Activated CD8-positive, alpha-beta memory T cell treated with anti-CD3 and anti-CD28 coated beads, Interleukin-2, amount 50 U/mL, for 4 hours (primary cell): ENCODE data around the gene GPR6.

Experiments
- DNase-seq: peaks from one replicate; pipeline ENCODE4 v3.0.0-alpha.2; 2020

Gene GPR6, protein sequence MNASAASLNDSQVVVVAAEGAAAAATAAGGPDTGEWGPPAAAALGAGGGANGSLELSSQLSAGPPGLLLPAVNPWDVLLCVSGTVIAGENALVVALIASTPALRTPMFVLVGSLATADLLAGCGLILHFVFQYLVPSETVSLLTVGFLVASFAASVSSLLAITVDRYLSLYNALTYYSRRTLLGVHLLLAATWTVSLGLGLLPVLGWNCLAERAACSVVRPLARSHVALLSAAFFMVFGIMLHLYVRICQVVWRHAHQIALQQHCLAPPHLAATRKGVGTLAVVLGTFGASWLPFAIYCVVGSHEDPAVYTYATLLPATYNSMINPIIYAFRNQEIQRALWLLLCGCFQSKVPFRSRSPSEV

DNA sequence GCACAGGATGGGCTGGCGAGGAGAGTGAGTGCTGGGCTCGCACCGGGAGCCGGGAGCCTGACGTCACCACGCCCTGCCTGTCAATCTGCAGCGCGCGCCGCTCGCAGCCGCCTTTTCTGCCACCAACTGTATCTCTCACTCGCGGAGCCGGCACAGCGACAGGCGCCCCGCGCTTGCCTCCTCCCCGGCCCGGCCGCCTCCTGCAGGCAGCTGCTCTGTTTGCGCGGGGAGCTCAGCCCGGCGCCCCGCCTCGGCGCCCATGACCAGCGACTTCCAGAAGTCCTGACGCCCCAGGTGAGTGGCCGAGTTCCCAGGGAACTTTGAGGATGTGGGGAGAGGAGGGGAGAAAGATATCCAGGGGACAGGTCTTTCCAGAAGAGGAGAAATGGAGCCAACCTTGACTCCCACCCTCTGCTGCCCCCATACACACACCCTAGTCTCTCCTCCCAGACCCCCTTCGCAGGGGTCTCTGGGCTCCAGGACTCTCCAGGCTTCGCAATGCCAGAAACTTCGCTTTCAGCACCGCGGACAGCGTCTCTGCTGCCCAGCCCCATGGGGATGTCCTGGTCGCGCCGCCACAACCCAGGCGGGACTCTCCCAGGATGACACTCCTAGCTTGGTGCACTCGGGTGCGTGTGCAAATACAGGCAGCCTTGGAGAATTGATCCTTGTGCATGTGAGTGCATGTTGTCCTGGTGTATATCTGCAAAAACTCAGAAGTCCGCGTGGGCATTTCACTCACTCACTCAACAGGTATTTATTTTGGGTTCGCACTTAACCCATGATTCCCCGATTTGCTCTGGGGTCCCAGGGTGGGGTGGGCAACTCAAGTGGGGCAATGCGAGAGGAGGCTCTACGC, at the start of gene GPR6:
Gene GPR6, plus strand, starts transcription at position 138 of the 859 bp plus-strand sequence. CDS start 802 bp downstream, outside the sequence.
- DNase-seq, result peak; percentile 21

DNA sequence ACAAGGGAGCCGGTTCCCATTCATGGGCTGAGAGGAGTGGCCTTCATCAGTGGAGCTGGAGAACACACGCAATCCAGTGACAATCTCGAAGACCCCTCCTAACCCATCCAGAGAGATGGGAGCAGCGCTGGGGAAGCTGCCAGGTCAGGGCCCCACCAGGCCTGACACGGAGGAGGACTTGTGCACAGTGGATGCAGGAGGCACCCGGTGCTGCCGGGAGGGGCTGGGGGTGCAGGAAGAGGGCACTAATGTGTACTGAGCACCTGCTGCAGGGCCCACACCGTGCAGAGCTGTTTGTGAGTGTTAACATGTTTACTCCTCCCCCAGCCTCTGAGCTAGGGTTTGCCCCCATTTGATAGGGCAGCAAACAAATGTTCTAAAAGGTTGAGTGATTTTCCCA, 43.8 kb upstream of the GPR6 start:
- no peak for DNase-seq

DNA sequence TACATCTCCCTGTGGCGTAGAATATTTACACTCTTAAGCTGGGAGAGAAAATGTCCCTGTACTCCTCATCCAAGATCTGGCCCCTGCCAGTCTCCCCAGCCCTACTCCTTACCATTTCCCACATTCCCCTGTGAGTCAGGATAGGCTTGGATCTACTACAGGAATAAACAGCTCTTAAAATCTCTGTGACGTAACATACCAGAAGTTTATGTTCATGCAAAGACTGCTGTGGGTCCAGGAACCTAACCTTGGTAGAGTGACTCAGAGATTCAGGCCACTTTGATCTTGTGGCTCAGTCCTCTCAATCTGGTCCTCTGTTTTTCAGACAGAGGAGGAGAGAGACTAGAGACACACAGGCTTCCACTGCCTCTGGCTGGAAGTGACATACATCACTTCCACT, 38.5 kb upstream of the GPR6 start:
- no peak for DNase-seq

DNA sequence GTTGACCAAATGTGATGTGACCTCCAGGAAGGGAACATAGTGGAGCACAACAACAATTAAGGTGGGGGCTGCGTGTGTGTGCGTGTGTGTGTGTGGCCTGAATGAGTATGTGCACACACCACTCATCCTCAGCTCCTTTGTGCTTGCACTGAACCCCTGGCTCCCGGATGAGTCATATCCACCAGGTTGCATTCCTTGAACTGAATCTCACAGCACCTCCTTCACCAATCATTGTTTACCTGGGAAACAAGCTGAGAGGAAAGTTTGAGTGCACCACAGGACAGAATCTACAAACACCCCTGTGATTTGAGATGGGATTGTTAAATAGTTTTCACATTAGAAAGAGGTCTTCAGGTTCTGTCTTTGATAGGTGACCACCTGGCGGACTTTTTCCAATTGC, 33.7 kb upstream of the GPR6 start:
- no peak for DNase-seq

DNA sequence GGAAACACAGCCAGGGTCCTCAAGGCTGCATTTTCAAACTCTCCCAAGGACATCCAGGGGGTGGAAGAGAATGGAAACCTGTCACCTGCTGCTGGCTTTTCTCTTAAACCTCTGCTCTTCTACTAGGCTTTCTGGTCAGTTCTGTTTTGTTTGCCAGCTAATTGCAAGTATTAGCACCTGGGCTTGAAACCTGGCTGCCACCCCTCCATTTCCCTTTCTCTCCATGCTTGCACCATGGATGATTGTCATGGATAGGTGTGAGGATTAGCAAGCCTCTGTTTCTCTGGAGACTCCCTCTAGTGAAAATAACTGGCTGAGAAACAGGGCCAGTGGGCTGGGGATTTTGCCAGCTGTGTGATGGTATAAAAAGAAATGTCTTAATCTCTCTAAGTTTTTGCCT, 33.0 kb upstream of the GPR6 start:
- no peak for DNase-seq

DNA sequence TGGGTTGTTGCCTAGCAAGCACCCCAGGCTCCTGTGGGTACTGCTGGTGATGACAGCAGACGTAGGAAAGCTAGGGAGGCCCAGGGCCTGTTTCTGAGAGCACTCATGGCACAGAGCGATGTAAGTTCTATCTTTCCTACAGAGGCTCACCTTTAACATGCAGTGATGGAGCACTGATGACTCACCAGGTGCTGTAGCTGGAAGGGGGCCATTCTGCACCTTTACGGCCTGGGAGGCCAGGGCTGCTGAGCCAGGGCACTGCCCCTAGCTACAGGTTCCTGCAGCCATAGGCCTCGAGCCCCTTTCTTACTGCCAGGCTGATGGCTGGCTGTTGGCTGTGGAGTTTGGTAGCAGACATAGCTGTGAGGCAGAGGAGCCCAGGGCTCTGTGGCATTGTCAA, 31.1 kb upstream of the GPR6 start:
- DNase-seq, result no peak

DNA sequence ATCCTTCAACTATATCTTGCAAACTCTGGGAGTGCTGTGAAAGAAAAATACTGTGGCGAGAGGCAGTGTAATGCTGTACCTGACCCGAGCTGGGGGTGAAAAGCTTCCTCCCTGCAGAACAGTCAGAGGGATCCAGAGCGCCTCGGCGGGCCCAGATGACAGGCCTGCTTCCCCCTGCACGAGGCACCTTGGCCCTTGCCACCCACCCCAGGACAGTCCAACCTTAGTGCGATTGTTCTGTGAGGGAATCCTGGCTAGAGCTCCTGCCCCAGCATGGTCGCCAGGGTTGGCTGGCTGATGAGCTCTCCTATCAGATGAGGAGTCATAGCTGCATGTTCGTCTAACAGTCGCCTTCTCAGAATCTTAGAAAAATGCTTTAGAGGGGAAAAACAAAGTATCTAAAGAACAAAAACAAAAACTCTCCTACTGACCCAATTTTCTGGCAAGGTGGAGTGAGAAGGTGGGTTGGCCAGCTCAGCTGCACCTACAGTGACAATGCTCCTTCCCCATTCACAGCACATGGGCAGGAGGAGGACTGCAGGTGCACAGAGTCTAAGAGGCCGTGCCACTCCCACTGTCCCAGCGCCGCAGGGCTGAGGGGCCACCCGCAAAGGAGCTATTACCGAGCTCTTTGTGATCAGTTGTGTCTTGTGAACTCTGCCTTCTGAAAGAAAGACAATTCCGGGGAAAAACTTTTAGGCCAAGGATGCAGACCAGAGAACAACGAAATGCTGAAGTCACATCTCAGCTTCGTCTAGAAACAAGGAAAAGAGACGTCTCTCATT, 28.6 kb upstream of the GPR6 start:
- no peak for DNase-seq

DNA sequence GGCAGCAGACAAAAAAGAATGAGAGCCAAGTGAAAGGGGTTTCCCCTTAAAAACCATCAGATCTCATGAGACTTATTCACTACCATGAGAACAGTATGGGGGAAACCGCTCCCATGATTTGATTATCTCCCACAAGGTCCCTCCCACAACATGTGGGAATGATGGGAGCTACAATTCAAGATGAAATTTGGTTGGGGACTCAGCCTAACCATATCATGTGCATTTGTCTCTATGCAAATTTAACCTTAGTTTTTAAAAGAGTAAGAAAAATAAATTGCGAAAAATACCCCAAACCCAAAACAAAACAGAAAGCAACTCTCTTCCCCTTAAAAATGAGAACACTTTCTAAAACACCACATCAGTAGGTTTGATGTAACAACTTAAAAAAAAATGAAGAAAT, 22.6 kb upstream of the GPR6 start:
- DNase-seq, result no peak

DNA sequence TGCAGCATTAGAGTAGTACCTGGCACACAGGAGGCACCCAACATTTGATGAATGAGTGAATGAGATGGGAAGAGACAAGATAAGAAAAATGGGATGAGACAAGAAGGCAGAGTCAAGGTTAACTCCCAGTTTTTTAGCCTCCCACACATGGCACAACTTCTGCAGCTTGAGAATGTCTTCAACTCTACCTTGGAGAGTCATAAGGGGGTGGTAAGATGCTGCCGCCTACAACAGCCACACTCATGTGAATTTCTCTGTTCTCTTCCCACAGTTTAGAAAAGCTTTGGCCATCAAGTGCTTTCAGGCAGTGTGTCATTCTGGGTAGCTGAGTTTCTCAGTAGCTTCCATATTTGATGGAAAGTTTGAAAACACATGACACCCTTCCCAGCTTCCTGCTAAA, 19.5 kb upstream of the GPR6 start:
- DNase-seq, result no peak

DNA sequence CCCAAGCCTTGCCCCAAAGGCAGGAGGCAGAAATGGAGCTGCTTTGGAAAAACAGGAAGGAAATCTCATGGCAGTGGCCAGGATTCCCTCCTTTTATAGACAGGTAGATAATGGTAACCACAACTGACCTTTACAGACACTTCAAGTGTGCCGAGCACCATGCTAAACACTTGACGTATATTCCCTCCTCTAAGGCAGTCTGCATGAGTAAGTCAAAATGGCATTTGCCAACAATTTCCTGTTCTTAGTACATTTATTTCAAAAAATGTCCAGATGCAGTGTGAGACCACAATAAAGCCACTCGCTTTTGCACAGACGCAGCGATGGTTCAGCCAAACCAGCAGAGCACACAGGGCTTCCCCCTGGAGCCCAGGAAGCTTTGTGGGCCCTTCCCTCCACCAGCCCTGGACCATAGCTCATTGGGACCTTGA, 16.5 kb upstream of the GPR6 start:
- no peak for DNase-seq

DNA sequence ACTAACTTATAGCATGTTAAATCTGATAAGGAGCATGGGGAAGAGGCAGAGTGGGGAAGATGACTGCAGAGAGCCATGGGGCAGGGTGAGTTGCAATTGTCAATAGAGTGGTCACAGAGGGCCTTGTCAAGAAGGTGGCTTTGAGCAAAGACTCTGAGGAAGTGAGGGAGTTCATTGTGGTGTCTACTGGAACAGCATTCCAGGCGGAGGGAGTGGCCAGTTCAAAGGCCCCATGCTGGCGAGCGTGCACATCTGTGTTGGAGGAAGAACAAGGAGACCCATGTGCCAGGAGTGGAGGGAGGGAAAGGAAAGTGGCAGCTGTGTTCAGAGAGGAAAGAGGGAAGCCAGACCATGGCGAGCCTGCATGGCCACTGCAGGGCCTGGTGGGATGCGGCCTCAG, 15.8 kb upstream of the GPR6 start:
- DNase-seq, result no peak

DNA sequence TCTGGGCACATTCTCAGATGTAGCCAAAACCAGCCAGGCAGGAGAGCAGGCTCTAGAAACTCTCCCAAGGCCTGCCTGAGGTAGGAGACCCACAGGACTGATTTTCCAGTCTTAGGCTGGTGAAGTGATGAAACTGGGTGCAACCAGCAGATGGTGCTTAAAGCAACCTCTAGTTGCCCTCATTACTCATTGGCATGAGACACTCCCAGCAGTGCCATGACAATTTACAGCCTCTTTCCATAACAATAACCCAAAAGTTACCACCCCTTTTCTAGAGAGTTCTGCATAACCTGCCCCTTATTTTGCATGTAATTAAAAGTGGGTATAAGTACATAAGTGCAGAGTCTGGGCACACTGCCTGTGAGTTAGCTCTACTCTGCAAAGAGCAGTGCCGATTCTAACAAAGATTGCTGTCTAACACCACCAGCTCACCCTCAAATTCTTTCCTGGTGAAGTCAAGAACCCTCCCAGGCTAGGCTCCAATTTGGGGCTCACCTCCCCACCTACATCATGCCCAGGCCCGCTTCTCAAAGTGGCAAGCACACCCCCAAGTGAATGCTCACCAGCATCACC, 14.4 kb upstream of the GPR6 start:
- no peak for DNase-seq

DNA sequence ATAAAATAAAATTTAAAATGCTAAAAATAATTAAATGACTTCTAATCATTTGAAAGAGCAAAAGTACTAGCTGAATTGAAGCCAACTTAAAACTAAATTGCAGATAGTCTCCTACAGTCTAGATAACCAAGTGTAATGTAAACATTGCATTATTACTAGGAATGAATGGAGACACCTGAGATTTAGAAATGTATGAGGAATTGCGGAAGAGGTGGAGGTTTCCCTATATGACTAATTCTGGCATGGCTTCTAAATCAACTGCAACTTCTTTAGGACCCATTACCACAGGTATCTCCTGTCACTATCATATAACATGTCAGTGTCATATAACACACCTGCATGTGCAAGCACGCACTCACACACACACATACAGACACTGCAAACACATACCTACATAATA, 13.2 kb upstream of the GPR6 start:
- no peak for DNase-seq

DNA sequence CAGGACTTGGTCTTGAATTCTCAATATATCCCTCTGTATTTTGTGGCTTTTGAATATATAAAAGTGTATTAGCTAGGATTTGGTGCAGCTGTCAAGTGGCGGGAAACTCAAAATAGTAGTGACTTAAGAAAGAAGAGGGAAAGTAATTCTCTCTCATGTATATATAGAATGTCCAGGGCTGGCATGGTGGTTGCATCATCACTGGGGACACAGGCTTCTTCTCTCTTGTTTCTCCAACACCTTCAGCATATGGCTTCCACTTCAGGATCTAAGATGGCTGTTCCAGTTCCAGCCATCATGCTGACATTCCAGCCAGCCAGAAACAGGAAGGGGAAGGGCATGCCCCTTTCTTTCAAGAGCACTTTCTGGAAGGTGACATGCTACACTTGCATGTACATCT, 11.8 kb upstream of the GPR6 start:
- no peak for DNase-seq

DNA sequence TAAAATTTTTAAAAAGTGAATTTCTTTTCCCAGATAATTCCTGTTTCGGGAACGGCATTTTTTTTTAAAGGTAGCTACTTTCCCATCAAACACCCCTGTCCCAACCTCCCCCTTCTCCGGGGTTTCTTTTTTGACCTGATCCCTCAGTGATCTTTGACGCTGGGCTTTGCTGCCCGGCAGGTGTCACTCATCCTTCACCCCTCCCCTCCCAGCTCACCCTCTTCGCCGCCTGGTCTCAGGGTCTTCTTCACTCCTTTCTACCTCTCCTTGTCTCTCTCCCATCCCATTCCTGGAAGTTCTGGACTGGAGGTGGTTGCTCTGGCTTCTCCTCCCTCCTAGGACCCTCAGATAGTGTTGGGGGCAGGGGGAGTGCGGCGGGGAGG, 329 bp upstream of the GPR6 start:
- no peak for DNase-seq

DNA sequence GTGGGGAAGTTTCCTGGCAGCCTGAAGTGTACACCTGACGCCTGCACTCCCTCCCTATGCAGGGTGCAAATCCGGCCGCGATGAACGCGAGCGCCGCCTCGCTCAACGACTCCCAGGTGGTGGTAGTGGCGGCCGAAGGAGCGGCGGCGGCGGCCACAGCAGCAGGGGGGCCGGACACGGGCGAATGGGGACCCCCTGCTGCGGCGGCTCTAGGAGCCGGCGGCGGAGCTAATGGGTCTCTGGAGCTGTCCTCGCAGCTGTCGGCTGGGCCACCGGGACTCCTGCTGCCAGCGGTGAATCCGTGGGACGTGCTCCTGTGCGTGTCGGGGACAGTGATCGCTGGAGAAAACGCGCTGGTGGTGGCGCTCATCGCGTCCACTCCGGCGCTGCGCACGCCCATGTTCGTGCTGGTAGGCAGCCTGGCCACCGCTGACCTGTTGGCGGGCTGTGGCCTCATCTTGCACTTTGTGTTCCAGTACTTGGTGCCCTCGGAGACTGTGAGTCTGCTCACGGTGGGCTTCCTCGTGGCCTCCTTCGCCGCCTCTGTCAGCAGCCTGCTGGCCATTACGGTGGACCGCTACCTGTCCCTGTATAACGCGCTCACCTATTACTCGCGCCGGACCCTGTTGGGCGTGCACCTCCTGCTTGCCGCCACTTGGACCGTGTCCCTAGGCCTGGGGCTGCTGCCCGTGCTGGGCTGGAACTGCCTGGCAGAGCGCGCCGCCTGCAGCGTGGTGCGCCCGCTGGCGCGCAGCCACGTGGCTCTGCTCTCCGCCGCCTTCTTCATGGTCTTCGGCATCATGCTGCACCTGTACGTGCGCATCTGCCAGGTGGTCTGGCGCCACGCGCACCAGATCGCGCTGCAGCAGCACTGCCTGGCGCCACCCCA, 1.2 kb downstream of the GPR6 start:
- DNase-seq, result no peak

DNA sequence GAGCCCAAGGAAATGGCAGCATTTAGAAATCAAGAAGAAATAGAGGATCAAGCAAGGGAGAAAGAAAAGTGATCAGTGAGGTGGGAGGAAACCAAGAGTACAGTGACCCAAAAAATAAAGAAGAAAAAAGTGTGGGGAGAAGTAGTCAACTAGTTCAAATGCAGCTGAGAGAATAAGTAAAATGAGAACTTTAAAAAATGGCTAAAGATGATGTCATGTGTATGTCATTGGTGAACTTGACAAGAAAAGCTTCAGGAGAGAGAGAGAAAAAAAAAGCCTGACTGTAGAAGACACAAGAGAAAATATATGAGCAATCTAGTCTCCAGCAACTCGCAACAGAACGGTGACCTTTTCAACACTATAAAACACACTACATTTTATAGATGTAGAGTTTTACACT, 6.3 kb downstream of the GPR6 start:
- DNase-seq, result no peak

DNA sequence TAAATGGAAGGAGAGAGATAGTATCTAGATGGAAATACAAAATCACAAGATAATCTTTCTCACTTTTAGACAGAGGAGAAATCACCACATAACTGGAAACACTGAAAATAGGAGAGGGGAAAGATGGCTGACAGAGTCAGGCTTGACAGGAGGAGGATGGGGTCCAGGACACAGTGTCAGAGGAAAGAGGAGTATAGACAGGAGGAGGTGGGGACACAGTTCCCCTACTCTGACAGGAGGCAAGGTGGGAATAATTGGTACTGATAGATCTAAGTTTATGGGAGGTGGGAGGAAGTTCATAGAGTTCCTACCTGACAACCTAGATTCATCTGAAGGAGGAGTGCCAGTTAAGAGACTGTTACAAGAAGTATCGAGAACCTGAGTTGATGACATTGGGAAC, 9.1 kb downstream of the GPR6 start:
- DNase-seq, result no peak

DNA sequence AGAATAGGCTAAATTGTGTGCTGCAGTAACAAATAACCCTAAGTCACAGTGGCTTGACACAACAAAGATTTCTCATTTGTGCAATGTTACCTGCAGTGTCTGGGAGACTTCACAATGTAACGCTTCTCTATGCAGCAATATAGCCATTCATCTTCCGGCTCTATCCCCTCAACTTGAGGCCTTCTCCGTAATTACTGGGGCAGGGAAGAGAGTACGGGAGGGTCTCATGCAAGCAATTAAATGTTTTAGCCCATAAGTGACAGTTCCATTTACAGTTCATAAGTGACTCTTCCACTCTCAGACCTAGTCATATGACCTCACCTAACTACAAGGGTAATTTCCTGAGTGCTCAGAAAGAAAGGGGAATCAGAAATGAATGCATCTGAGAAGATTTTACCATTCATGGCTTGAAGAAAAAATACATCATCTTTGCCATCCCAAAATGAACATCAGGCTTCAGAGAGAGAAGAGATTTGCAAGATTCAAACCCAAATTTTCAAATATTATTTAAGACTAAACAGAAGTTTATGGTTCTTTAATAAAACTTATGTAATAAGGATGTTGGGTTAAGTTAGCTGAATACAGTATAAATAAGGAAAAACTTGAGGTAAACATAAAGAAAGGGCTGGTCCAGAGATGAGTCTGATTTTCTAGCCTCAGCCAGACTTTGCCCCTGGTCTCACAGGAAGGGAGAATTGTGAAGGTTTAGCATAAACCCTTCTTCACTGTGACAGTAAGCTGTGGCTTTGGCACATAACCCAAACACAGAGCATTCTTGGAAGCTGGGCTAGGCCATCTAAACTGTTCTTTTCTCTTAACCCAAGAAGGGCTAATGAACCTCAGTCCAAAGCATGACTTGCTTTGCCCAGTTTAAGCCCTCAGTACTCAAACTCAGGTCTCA, 13.3 kb downstream of the GPR6 start:
- DNase-seq, result no peak

DNA sequence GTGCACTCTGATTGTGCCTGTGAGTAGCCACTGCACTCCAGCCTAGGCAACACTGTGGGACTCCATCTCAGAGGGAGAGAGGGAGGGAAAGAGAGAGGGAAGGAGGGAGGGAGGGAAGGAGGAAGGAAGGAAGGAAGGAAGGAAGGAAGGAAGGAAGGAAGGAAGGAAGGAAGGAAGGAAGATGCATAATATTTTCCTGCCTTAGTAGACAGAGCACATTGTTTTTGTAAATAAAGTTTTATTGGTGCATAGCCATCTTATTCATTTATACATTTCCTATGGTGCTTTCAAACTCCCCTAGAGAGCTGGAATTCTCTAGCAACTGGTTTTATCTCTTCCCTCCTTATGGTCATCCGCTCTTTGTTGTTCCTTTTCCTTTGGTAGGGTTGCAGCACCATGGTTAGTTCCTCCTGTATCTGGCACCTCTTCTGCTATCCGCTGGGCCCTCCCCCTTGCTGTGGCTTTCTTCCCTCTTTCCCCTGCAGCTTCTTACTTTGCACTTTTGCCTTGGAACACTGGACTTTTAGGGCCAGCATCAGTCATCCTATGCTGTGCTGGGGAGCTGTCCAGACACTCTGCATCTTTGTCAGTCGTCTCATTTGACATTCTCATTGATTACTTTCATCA, 20.2 kb downstream of the GPR6 start:
- DNase-seq, result no peak

DNA sequence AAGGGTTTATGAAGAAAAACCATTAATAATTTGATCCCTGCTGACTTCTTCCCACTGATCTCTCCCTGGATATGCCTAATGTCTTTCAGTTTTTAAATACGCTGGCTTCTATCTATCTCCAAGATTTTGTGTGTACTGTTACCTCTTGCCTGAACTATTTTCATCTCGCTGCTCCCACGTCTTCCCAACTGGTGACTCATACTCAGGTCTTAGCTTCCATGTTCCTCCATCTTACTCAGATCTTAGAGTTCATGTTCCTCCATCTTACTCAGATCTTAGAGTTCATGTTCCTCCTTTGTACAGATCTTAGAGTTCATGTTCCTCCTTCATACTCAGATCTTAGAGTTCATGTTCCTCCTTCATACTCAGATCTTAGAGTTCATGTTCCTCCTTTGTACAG, 21.6 kb downstream of the GPR6 start:
- DNase-seq, result no peak
